Activated CD8-positive, alpha-beta memory T cell treated with anti-CD3 and anti-CD28 coated beads for 36 hours (primary cell): Measurements from ENCODE around the gene RAD51B. TPM values are rescaled to one million over a fixed set of nuclear protein-coding genes. Genes with fewer than 3 reads are reported as not detected.

Experiments used
- CTCF ChIA-PET: fragments of 350-600 bp; sonication (Branson Sonifier 250); formaldehyde crosslinking; loops from one replicate; lab custom pipeline; 2021; ENCODE audit warnings: antibody characterized with exemption; lab: Charles Lee
- POLR2A ChIA-PET: fragments of 350-600 bp; sonication (Branson Sonifier 250); formaldehyde crosslinking; loops from one replicate; lab custom pipeline; 2021; ENCODE audit warnings: antibody characterized with exemption; lab: Charles Lee
- total RNA-seq, 2 experiments: library from RNA; stranded (reverse); gene quantifications; one replicate each; pipeline ENCODE4 v1.2.3, GENCODE V29; 2021

RAD51B gene
- total RNA-seq, 2 experiments from 2014 or later = 25.0 to 26.0 TPM

DNA sequence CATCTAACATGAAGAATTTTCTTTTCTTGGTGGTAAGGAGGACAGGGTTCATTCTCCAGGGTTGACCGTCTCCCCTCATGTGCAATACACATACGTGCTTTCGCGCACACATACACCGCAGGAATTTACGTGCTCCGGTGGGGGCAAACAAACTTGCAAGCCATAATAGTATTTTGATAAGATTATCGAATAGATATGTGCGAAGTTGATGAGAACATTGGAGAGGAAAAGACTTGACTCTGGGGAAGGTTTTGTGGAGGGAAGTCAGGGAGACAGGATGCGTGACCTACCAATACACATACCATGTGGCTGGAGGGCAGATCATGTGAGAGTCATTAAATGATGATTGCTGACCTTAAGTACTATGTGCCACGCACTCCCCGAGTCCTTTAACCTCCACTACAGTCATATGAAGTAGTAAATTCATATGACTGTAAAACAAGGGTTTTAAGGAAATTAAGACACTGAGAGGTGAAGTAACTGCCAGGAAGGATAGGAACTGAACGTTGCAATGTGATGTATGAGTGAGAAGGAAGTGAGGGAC, 921 bp downstream of the RAD51B start:
- ChIA-PET POLR2A (interaction anchor here (0.7 kb wide), 1 partner anchor 687 kb away, joined by 3 read pairs; no protein-coding TSS in a partner anchor), CTCF (no interaction called here)

DNA sequence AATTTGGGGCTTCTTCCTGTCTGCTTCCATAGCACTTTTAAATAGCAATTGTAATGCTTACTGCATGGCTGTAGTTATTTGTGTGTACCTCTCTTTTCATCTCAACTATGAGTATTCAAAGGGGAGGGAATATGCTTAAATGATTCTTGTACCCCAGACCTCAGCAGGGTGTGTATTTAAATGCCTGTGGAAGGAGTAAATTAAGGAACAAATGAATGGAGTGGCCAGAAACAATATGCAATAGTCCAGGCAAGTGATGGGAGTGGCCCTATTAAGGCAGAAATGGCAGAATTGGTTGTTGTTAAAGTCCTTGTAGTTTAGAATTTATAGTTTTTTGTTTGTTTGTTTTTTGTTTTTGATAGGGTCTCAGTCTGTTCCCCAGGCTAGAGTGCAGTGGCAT, 1.5 kb downstream of the RAD51B start:
- CTCF ChIA-PET = no interaction called here
- POLR2A ChIA-PET = no interaction called here

DNA sequence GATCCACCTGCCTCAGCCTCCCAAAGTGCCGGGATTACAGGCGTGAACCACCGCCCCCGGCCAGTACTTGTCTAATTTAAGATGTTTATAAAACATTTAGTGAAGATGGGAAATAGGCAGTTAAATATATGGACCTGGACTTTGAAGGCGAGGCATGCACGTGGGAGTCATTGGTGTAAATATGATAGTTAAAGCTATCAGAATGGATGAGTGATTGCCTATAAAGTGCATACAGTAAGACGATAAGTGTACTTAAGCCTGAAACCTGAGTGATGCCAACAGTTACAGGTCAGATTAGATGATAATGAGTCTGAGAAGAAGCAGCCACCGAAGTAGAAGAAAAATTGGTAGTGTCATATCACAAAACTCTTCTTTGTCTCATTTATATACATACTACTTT, 11.5 kb downstream of the RAD51B start:
- POLR2A ChIA-PET = no interaction called here
- CTCF ChIA-PET = interaction anchor here (0.6 kb wide), 1 partner anchor 997 kb away, joined by 4 read pairs; no protein-coding TSS in a partner anchor

DNA sequence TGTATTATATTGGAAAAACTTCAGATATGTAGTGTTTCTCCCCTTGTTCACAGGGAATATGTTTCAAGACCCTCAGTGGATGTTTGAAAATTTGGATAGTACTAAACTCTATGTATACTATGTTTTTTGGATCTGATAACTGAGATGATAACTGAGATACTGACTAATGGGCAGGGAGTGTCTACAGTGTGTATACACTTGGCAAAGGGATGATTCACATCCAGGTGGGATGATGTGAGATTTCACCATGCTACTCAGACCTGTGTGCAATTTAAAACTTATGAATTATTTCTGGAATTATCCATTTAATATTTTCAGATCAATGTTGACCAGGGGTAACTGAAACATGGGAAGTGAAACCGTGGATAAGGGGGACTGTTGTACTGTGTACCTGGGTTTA, 13.8 kb downstream of the RAD51B start:
- POLR2A ChIA-PET = no interaction called here
- CTCF ChIA-PET = interaction anchor here (0.6 kb wide), 1 partner anchor 63 kb away, joined by 4 read pairs; no protein-coding TSS in a partner anchor

DNA sequence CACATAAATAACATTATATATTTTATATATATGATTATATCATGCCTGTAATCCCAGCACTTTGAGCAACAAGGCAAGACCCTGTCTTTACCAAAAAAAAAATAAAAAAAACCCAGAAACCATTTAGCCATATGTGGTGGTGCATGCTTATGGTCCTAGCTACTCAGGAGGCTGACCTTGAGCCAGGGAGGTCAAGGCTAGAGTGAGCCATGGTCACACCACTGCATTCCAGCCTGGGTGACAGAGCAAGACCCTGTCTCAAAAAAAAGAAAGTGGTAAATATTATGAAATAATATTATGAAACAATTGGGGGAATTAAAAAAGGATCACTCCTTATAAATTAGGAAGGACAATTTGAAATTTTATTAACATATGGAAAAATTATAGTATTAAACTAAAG, 16.0 kb downstream of the RAD51B start:
- ChIA-PET POLR2A (no interaction called here), CTCF (interaction anchor here (0.6 kb wide), 1 partner anchor 109 kb away, joined by 3 read pairs; no protein-coding TSS in a partner anchor)

DNA sequence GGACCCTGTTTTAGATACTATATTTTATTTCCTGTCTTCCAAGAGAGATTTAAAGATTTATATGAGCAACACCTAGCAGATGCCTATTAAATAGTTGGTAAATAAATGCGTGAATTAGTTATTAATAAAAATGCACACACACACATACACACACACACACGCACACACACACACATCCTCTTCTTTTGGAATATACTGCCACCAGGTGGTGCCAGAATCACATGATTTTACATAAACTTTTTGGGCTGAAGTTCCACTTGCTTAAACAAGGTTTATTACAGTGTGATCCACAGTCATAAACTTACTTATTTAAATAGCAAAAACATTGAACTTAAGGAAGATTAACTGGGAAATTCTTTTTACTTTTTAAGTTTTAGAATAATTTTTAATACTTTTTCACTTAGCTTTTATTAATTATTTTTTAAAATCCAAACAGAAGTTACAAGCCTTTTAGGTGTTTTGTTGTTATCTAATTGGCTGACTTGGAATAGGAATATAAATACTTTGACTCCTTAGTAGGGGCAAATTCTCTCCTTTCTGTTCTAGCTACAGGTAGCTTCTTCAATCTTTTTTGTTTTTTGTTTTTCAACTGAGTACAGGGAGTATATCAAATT, 17.5 kb downstream of the RAD51B start:
- ChIA-PET CTCF (interaction anchor here (0.7 to 1.0 kb wide), 3 partner anchors 64 to 952 kb away, joined by 3 to 6 read pairs (median 4); no protein-coding TSS in a partner anchor), POLR2A (no interaction called here)

DNA sequence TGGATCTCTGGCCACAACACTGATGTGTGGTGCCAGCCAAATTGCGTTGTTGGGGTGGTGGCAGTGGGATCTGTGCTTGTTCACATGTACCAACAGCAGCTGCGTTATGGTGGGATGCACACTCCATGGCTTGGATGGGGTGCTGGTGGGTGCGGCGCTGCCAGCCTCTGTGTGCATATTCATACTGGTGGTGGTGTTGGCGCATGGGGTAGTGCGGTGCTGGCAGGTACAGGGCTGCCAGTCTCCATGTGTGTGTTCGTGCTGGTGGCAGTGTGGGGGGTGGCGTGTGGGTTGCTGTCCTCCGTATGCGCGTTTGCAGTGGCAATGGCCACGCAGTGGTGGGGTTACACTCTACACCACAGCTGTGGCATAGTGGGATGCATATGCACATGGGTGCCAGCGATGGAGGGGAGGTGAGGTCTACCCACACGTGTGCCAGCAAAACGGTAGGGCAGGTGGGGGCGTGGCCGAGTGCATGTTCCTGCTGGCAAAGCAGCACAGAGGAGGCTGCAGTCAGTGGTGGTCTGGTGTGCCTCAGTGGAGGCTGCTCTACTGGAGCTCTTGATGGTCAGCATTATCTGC, 26.5 kb downstream of the RAD51B start:
- POLR2A ChIA-PET = no interaction called here
- CTCF ChIA-PET = no interaction called here

DNA sequence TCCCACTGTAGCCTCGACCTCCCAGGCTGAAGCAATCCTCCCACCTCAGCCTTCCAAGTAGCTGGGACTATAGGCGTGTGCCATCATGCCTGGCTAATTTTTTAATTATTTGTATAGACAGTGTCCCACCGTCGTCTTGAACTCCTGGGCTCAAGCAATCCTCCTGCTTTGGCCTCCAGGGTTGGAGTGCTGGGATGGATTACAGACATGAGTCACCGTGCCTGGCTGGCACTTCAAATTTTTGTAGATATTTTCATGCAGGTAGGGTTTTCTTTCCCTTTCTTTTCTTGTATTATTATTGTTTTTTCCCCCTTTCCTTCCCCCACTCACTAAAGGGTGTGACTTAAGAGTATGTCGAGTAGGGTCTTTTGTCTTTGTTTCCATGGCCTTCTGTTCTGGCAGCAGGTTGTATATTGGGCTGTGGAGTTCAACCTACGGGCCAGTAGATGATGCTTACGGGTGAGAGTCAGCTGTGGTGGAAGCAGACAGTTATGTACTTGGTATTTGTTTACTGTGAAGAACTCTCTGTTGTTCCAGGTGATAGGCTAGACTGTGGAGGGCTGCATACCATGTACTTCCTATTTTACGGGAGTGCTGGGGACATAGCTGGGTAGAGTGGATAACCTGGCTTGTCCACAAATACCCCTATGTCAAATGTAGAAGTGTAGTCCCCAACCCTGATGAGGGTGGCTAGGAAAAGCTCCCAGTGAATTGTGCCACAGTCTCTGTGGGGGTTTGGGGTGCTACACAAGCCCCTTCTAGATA, 30.7 kb downstream of the RAD51B start:
- POLR2A ChIA-PET = no interaction called here
- CTCF ChIA-PET = no interaction called here

DNA sequence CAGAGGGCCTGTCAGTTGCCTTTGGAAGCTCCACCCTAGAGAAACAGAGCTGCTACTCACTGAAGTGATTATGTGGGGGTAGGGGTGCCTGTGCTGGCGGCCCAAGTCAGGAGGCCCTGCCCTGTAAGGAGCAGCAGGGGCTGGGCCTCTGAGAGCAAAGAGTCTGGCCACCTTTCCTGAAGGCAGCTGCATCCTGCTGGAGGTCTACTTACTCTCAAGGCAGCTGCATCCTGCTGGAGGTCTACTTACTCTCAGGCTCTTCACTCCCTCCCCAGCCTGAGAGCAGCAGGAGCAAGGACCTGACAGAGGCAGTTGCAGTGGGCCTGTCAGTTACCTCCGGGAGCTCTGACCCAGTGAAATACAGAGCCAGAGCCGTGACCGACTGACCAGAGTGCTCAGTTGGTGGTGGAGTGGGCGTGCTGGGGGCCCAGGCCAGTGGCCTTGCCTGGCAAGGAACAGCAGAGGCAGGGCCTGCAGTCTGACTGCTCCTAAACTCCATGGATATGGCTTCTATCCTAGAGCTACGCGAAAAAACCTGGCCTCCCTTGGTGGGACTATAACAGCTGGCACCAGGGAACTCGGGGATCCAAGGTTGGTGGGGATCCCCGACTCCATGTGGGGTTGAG, 32.3 kb downstream of the RAD51B start:
- ChIA-PET POLR2A (no interaction called here), CTCF (no interaction called here)

DNA sequence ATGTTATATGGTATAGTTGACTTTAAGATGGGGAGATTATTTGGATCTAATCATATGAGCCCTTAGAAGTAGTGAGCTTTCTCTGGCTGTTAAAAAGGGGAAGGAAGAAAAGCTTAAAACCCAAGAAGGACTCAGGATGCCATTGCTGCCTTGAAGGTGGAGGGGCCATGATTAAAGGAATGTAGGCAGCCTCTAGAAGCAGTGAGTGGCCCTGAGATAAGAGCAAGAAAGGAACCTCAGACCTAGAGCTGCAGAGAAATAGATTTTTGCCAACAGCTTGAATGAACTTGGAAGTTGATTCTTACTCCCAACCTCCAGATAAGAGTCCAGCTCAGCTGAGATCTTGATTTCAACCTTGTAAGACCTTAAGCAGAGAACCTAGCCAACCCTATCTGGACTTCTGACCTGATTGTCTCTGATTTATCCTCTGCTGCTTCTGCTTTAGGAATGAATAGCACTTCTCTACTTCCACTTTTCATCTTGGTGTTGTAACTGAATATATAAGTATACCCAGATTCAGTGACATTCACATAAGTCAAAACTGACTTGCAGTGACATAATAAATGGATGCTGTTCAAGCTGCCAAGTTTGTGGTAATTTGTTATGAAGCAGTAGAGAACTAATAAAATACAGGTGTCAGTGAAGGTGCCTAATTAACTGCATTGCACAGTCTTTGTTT, 33.5 kb downstream of the RAD51B start:
- POLR2A ChIA-PET = no interaction called here
- CTCF ChIA-PET = no interaction called here

DNA sequence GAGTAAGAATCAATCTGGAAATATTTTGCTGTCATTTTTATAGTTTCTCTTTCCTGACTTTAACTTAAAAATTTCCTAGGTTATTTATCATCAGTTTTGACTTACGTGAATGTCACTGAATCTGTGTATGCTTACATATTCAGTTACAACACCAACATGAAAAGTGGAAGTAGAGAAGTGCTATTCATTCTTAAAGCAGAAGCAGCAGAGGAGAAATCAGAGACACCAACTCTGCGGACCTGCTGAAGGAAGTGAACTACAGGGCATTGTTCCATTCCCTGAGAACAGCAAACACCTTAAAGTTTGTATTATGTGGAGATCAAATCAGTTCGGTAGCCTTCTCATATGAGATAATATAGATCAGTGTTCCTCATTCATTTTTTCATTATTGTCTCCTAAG, 34.1 kb downstream of the RAD51B start:
- ChIA-PET POLR2A (no interaction called here), CTCF (no interaction called here)

DNA sequence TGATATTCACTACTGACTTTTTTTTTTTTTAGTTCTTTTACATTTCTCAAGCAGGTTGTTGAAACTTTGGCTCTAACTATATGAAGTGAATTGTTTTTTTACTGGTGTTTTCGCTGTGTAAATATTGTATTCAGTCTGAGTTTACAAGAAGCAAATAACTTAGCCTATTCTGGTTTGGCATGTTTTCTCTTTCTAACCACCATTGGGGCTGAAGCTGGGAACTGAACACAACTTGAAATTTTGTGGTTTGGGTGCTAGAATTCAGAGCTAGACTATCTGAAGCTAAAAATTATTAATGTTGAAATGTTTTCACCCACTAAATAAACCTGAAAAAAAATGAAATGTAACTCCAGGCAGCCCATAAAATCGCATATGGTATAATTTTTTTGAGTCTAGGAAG, 37.2 kb downstream of the RAD51B start:
- CTCF ChIA-PET = no interaction called here
- POLR2A ChIA-PET = no interaction called here

DNA sequence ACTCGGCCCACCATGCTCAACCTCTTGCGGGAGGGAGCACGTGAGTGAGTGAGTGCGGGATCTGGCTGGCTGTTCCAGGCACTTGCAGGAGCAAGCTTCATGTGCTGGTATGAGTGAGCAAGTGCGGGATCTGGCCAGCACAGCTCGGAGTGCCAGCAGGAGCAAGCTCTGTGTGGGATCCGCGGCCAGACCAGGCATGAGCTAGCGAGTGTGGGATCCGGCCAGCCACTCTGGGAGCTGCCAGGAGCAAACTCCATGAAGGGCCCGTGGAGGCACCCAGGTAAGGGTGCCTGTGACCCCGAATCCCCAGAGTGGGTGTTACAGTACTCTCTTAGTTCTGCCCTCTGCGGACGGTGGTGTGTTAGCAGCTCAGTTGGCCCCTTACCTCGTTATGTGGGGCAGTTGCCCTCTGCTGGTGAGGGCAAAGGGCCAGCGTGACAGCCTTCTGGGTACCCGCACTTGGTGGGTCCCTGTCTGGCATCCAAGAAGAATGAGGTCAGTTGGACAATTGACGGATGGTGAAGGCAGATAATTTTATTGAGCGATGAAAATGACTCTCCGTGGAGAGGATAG, 38.3 kb downstream of the RAD51B start:
- CTCF ChIA-PET = no interaction called here
- POLR2A ChIA-PET = no interaction called here

DNA sequence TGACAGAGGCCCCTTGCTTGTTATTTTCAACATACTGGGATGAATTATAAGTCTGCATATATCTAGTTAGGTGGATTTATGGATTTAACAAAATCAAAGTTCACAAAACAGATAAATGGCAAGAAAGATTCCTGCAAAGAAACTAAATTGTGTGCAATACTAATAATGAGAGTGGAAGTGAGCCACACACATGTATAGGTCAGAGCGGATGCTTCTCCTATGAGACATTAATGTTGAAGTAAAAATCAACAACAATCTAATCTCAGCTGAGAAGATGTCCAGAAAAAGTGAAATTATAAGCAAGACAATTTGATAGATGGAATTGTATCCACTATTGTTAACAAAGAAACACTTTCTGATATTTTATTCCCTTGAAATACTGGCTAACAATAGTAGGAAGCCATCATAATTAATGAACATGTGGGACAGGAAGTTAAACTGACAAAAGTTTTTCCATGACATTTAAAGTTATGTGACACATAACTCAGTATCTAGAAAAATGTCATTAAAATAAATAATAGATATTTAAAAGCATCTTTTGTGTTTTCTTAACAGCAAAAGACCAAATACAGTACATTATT, 39.7 kb downstream of the RAD51B start:
- POLR2A ChIA-PET = no interaction called here

DNA sequence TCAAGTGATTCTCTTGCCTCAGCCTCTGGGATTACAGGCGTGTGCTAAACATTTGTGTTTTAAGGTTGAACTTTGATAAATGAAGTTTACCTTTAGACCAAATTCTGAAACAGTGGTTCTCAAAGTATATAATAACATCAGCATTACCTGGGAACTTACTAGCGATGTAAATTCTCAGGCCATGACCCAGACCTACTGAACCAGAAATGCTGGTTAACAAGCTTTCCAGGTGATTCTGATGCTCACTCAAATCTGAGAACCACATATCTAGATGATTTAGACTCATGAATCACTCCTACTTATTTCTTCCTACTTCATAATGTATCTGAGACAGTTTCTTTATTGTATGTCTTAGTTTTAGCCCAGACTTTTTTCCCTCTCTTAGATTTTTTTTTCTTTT, 43.6 kb downstream of the RAD51B start:
- CTCF ChIA-PET = no interaction called here

More for the DNA sequence above, 39.7 kb downstream of the RAD51B start:
- CTCF ChIA-PET = no interaction called here

DNA sequence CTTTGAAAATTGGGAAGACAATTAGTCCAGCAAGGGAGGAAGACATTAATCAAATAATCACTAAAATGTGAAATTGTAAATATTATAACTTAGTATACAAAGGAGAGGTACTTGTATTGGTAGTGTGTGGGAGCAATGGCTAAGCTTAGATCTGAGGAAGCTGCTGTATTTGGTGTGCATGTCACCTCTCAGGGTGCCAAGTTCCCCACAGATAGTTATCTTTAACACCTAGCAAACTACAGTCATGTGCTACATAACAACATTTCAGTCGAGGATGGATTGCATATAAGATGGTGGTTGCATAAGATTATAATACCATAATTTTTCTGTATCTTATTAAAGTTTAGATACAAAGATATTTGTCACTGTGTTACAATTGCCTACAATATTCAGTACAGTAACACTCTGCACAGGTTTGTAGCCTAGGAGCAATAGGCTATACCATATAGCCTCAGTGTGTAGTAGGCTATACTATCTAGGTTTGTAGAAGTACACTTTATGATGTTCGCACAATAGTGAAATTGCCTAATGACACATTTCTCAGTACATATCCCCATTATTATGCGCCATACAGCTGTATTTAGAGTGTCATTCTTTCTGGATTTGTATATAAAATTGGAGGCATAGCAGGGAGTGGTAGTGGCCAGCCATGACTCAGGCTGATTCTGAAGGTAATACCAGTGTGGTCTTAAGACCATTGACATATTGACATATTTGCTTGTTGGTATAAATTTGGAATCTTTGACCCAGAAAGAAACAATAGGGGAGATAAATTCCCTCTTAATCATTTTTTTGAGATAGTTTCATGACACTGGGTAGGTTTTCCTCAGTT, 55.8 kb downstream of the RAD51B start:
- CTCF ChIA-PET = interaction anchor here (0.5 kb wide), 1 partner anchor 1468 kb away, joined by 3 read pairs; no protein-coding TSS in a partner anchor
- POLR2A ChIA-PET = interaction anchor here (0.6 kb wide), 1 partner anchor 148 kb away, joined by 4 read pairs; no protein-coding TSS in a partner anchor

More for the DNA sequence above, 43.6 kb downstream of the RAD51B start:
- POLR2A ChIA-PET = no interaction called here

DNA sequence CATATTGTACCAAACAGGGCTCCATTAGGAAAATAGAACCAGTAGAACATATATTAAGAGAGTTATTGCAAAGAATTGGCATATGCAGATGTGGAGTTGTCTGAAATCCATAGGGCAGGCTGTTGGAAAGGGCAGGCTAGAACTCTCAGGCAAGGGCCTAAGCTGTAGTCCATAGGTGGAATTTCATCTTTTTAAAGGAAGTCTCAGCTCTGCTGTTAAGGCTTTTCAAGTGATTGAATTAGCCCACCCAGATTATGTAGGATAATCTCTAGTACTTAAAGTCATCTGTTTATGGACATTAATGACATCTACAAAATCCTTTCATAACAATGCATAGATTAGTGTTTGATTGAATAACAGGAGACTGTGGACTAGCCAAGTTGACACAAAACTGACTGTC, 59.4 kb downstream of the RAD51B start:
- CTCF ChIA-PET = no interaction called here
- POLR2A ChIA-PET = no interaction called here

DNA sequence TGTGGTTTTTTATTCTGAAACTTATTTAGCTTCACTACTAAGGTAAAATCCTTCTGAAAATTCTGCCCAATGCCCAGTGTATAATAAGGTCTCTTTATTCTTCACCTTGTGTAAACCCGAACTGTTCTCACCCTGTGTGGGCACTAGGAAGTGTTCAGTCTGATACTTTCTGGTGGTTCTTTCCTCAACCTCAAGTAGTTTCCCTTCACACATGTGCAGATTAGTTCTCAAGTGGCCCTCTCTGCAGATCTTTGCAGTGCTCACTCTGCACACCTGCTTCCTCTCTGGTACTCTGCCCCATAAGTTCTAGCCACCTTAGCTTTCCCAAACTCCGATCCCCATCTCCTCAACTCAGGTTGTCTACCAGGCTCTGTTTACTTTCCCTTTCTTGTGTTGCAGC, 61.6 kb downstream of the RAD51B start:
- ChIA-PET CTCF (no interaction called here), POLR2A (no interaction called here)
